CD4-positive, CD25-positive, alpha-beta regulatory T cell (primary cell): ENCODE measurements around the gene APPL1. TPM values are rescaled to one million over a fixed set of nuclear protein-coding genes. Genes with fewer than 3 reads are reported as not detected.

Experiments
- ATAC-seq, 2 donors: fragments of 150-1000 bp; cut with Tn5 transposase; one replicate each; pipeline ENCODE4 v1.10.0; 2021; ENCODE audit warnings: low read depth in 2 of 2, moderate number of reproducible peaks in 2 of 2, moderate library complexity in 1 of 2
- DNase-seq, 3 donors: peaks; one replicate each; pipeline versions ENCODE4 v3.0.0 to v3.0.0-alpha.2; 2012 to 2022; ENCODE audit warnings: mixed read lengths in 1 of 3
- H3K27ac ChIP-seq: one replicate; pipeline ENCODE4 v1.7.0; 2013; ENCODE audit warnings: mild to moderate bottlenecking, low read length; ENCODE audit not compliant: insufficient read depth, poor library complexity, severe bottlenecking
- H3K27me3 ChIP-seq: one replicate; pipeline ENCODE4 v1.7.0; 2013; ENCODE audit warnings: low read length; ENCODE audit not compliant: control insufficient read depth, insufficient read depth
- H3K36me3 ChIP-seq: one replicate; pipeline ENCODE4 v1.7.0; 2013; ENCODE audit warnings: mild to moderate bottlenecking, low read length, moderate library complexity; ENCODE audit not compliant: control insufficient read depth, insufficient read depth
- H3K4me1 ChIP-seq: 2 replicates; pipeline ENCODE4 v1.7.0; 2013; ENCODE audit warnings: mild to moderate bottlenecking, low read length; ENCODE audit not compliant: insufficient read depth, control insufficient read depth, poor library complexity, severe bottlenecking
- H3K4me3 ChIP-seq: one replicate; pipeline ENCODE4 v1.7.0; 2013; ENCODE audit warnings: low read depth, mild to moderate bottlenecking, low read length, moderate library complexity
- H3K9me3 ChIP-seq, 2 experiments: 1 replicate in 1 of 2; 2 replicates in 1 of 2; pipeline ENCODE4 v1.7.0; 2013; ENCODE audit warnings: low read length in 2 of 2, mild to moderate bottlenecking in 1 of 2, moderate library complexity in 1 of 2; ENCODE audit not compliant: control insufficient read depth in 2 of 2
- H3K27ac Mint-ChIP-seq, 3 donors: one replicate each; pipeline ENCODE4 v1.8.0; 2020 to 2022; ENCODE audit warnings: mild to moderate bottlenecking in 3 of 3, mixed read lengths in 3 of 3, moderate library complexity in 2 of 3
- H3K27me3 Mint-ChIP-seq: one replicate; pipeline ENCODE4 v1.8.0; 2022; ENCODE audit warnings: mild to moderate bottlenecking, mixed read lengths
- H3K36me3 Mint-ChIP-seq: one replicate; pipeline ENCODE4 v1.8.0; 2020; ENCODE audit warnings: mixed read lengths
- H3K4me1 Mint-ChIP-seq, 4 donors: one replicate each; pipeline ENCODE4 v1.8.0; 2020 to 2022; ENCODE audit warnings: mixed read lengths in 4 of 4, mild to moderate bottlenecking in 1 of 4
- H3K4me3 Mint-ChIP-seq, 4 donors: one replicate each; pipeline ENCODE4 v1.8.0; 2020 to 2022; ENCODE audit warnings: mild to moderate bottlenecking in 4 of 4, mixed read lengths in 4 of 4, moderate library complexity in 3 of 4
- H3K9me3 Mint-ChIP-seq, 7 donors: one replicate each; pipeline ENCODE4 v1.8.0; 2020 to 2022; ENCODE audit warnings: mixed read lengths in 7 of 7, mild to moderate bottlenecking in 3 of 7, moderate library complexity in 2 of 7
- polyA plus RNA-seq, 4 donors: library from polyadenylated mRNA; unstranded; fragments of 300-500 nt; fragmentation: Illumina TruSeq; gene quantifications; one replicate each; pipeline ENCODE4 v1.2.3, GENCODE V29; 2021
- total RNA-seq: library from RNA; stranded (reverse); gene quantifications from one replicate; pipeline ENCODE4 v1.2.3, GENCODE V29; 2022

Gene APPL1
- total and polyA plus RNA-seq, 5 donors from 2014 or later: 18.4 to 39.5 (median 33.0) TPM

DNA sequence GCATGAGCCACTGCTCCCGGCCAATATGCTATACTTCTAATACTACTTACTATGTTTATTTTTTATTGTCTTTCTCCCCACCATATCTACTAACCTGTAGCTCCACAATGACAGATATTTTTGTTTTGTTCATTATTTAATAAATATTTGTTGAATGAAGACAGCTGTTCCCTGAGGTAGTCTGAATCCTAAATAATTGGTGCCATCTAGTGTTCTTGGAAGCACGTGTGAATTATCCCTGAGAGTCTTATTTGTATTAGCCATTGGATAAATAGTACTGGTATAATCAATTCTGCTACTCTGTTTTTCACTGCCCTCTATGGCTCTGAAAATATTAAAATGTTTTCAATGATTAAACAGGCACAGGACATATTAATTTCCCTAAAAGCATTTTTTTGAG lies 5.6 kb upstream of the APPL1 start:
- Histone ChIP-seq H3K4me1 (peaks cover 1% of the 10 kb centered on the region), H3K27me3 (no peaks in the 10 kb centered on the region), H3K27ac (no peak overlapping the region), H3K36me3 (no peaks in the 10 kb centered on the region), H3K9me3 (no peaks in the 10 kb centered on the region), H3K4me3 (no peak overlapping the region)
- H3K27ac Mint-ChIP-seq: no peak overlapping the region
- H3K36me3 Mint-ChIP-seq: no peaks in the 10 kb centered on the region
- no peak for DNase-seq
- ATAC-seq: no peak
- H3K9me3 Mint-ChIP-seq: no peaks in the 10 kb centered on the region
- peaks cover 28% of the 10 kb centered on the region for H3K27me3 Mint-ChIP-seq
- H3K4me1 Mint-ChIP-seq: peaks cover 0 to 4% (median 2%) of the 10 kb centered on the region in 4 donors
- H3K4me3 Mint-ChIP-seq: no peak overlapping the region

DNA sequence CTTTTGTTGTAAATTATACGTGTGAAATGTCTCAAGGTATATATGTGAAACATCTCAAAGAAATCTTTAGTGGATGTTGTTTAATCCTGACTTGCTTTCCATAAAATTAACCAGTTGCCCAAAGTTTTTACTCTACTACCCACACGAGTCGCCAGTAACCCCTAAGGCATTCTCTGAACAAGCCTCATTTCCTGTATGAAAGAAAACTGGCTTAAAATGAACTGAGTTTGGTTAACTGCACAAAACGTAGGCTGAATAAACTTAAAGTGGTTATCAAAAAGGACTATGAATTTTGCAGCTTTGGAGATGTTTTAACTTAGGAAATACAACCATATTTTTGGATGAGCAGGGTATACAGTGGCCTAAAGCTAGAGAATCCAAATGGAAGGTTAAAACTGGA lies 2.7 kb upstream of the APPL1 start:
- peaks cover 12 to 24% (median 16%) of the 10 kb centered on the region in 4 donors for H3K4me1 Mint-ChIP-seq
- Histone ChIP-seq H3K4me3 (no peak overlapping the region), H3K9me3 (no peaks in the 10 kb centered on the region), H3K36me3 (no peaks in the 10 kb centered on the region), H3K27me3 (no peaks in the 10 kb centered on the region), H3K27ac (no peak overlapping the region), H3K4me1 (peaks cover 22% of the 10 kb centered on the region)
- ATAC-seq (no peak), DNase-seq (no peak)
- H3K9me3 Mint-ChIP-seq: no peaks in the 10 kb centered on the region
- no peak overlapping the region for H3K27ac Mint-ChIP-seq
- peak overlapping the region in 1 of 4 donors; percentile 32 for H3K4me3 Mint-ChIP-seq
- no peaks in the 10 kb centered on the region for H3K36me3 Mint-ChIP-seq
- peaks cover 20% of the 10 kb centered on the region for H3K27me3 Mint-ChIP-seq

DNA sequence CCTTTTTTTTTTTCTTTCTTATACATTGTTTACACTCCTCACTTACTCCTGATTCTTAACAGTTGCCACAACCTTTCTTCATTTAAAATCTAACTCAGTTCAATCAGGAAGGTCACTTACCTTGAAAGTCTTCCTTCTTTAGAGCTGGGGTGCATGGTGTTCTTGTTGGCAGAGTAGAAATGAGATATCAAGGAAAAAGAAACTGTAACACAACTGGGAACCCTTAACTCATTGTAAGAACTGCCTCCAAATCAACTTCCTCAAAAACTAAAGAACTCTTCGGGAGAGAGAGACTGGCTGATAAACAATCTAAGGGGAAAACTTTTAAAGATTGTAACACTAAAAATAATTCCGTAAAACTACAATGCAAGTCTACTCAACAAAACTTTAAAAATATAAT lies 1.4 kb upstream of the APPL1 start:
- H3K4me3 Mint-ChIP-seq: peak overlapping the region in 3 of 4 donors; percentile 63 to 95 (median 76)
- Histone ChIP-seq H3K4me3 (no peak overlapping the region), H3K36me3 (no peaks in the 10 kb centered on the region), H3K27ac (no peak overlapping the region), H3K9me3 (no peaks in the 10 kb centered on the region), H3K4me1 (peaks cover 23% of the 10 kb centered on the region), H3K27me3 (no peaks in the 10 kb centered on the region)
- peaks cover 20% of the 10 kb centered on the region for H3K27me3 Mint-ChIP-seq
- no peaks in the 10 kb centered on the region for H3K36me3 Mint-ChIP-seq
- ATAC-seq (no peak), DNase-seq (no peak)
- H3K27ac Mint-ChIP-seq: peak overlapping the region in 1 of 3 donors; percentile 85
- H3K4me1 Mint-ChIP-seq: peaks cover 15 to 30% (median 17%) of the 10 kb centered on the region in 4 donors
- H3K9me3 Mint-ChIP-seq: no peaks in the 10 kb centered on the region

DNA sequence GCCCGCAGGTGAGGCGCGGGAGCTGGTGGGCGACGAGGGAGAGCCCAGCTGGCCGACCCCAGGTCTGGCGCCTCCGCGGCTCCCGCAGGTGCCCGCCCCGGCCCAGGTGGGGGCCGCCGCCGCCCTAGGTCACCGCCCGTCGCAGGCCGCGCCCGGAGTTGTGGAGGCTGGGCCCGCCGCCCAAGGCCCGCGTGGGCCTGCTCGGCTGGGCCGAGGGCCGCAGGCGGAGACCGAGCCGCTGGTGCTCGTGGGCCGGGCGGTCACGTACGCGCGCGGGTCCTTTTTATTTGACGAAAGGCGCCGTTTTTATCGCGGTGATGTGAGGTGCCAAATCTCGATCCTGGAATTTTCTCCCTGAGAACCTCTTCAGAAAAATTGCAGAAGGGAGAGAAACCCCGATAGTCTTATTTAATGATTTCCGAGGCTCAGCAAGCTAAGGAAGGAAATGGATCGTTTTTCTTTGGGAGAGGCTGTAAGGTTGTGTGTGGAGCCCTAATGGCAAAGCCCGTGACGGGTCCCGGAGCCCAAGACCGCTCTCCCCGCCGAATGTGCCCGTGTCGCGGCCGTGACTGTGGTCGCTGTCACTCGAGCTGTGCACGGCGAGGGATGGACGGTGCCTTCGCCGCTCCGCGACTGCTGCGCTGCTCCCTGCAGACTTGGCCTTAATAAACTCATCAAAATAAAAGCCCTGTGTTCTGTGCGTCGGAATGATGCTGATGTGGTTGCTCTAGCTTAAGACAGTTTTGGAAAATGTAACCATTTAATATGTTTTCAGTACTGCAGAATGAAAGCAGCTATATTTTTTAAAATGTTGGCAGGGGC lies 612 bp downstream of the APPL1 start:
- DNase-seq (peak; percentile 9 to 70 (median 37)), ATAC-seq (peak; percentile 38 to 48)
- H3K4me1 Mint-ChIP-seq: peaks cover 19 to 42% (median 24%) of the 10 kb centered on the region in 4 donors
- peak overlapping the region; percentile 65 to 92 (median 67) for H3K27ac Mint-ChIP-seq
- Histone ChIP-seq H3K27ac (peak overlapping the region; percentile 23), H3K9me3 (no peaks in the 10 kb centered on the region), H3K4me1 (peaks cover 23% of the 10 kb centered on the region), H3K27me3 (no peaks in the 10 kb centered on the region), H3K36me3 (no peaks in the 10 kb centered on the region), H3K4me3 (peak overlapping the region; percentile 85)
- H3K27me3 Mint-ChIP-seq: peaks cover 11% of the 10 kb centered on the region
- peak overlapping the region; percentile 88 to 97 (median 92) for H3K4me3 Mint-ChIP-seq
- H3K9me3 Mint-ChIP-seq: no peaks in the 10 kb centered on the region
- no peaks in the 10 kb centered on the region for H3K36me3 Mint-ChIP-seq

DNA sequence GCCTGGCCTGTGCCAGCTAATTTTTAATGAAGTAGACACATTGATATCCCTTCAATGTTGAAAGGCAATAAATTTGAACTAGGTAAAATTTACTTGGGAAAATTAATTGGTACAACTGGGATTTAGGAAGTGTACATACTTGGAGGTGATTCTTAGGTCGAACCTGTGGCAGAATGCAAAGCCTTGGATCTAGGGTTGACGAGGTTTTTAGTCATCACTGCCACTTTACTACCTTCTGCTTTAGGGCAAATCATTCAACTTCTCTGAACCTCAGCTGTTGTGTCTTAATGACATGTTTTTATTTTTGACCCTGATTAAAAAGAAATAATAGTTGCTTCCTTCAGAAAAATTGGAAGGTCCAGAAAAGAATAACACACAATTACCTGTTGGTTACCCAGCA lies 2.5 kb downstream of the APPL1 start:
- ATAC-seq (no peak), DNase-seq (no peak)
- H3K36me3 ChIP-seq: no peaks in the 10 kb centered on the region
- Mint-ChIP-seq H3K27me3 (no peaks in the 10 kb centered on the region), H3K4me3 (peak overlapping the region in 3 of 4 donors; percentile 52 to 91 (median 88)), H3K27ac (no peak overlapping the region), H3K36me3 (no peaks in the 10 kb centered on the region), H3K9me3 (no peaks in the 10 kb centered on the region), H3K4me1 (peaks cover 19 to 50% (median 30%) of the 10 kb centered on the region in 4 donors)
- no peak overlapping the region for H3K27ac ChIP-seq
- H3K27me3 ChIP-seq: no peaks in the 10 kb centered on the region
- peaks cover 23% of the 10 kb centered on the region for H3K4me1 ChIP-seq
- H3K4me3 ChIP-seq: no peak overlapping the region
- no peaks in the 10 kb centered on the region for H3K9me3 ChIP-seq

DNA sequence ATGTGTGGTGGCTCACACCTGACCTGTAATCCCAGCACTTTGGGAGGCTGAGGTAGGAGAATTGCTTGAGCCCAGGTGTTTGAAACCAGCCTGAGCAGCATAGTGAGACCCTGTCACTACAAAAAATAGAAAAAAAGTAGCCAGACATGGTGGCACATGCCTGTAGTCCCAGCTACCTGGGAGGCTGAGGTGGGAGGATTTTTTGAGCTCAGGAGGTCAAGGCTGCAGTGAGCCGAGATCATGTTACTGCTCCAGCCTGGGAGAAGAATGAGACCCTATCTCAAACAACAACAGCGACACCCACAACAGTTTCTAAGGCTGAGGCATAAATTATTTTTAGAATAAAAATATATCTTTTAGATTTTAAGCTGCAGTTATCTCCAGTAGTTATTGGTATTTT lies 6.3 kb downstream of the APPL1 start:
- Histone ChIP-seq H3K36me3 (peaks cover 18% of the 10 kb centered on the region), H3K27ac (no peak overlapping the region), H3K9me3 (no peaks in the 10 kb centered on the region), H3K4me1 (peaks cover 10% of the 10 kb centered on the region), H3K4me3 (no peak overlapping the region), H3K27me3 (no peaks in the 10 kb centered on the region)
- Mint-ChIP-seq H3K27ac (no peak overlapping the region), H3K27me3 (no peaks in the 10 kb centered on the region), H3K9me3 (no peaks in the 10 kb centered on the region), H3K4me3 (peak overlapping the region in 1 of 4 donors; percentile 65), H3K36me3 (peaks cover 14% of the 10 kb centered on the region), H3K4me1 (peaks cover 17 to 41% (median 29%) of the 10 kb centered on the region in 4 donors)
- ATAC-seq (no peak), DNase-seq (no peak)

DNA sequence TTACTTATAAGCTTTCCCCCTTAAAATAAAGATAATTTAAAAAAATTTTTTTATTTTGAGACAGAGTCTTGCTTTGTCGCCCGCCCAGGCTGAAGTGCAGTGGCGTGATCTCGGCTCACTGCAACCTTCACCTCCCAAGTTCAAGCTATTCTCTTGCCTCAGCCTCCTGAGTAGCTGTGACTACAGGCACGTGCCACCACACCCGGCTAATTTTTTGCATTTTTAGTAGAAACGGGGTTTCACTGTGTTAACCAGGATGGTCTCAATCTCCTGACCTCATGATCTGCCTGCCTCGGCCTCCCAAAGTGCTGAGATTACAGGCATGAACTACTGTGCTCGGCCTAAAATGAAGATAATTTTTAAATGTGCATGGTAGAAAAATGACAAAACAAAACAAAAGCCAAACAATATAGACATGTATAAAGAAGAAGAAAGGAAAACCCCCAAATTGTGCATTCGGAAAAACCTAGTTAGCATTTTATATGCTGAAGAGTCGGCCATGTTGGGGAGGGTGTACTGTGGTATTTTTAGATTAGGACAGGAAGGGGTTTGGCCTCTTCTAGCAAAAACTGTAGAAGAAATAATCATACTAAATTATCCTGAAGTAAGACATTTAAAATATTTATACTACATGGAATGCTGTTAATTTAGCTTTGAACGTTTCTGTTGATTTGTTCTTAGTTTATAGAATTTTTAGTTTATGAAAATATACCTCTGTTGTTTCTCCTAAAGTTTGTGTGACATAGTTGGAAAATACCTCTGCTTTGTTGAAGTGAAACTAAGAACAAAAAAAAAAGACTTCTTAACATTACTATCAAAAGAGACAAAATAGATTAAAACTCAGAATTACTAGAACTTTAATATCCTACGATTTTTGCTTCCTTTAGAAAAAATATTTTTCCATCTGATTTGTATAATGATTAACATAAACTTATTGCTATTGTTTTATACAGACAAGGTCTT lies 7.4 kb downstream of the APPL1 start:
- peaks cover 26% of the 10 kb centered on the region for H3K36me3 ChIP-seq
- no peaks in the 10 kb centered on the region for H3K9me3 ChIP-seq
- no peak for ATAC-seq
- H3K27ac Mint-ChIP-seq: peak overlapping the region in 1 of 3 donors; percentile 80
- no peak for DNase-seq
- no peaks in the 10 kb centered on the region for H3K4me1 ChIP-seq
- no peaks in the 10 kb centered on the region for H3K27me3 ChIP-seq
- peaks cover 10 to 31% (median 22%) of the 10 kb centered on the region in 4 donors for H3K4me1 Mint-ChIP-seq
- peaks cover 22% of the 10 kb centered on the region for H3K36me3 Mint-ChIP-seq
- H3K4me3 ChIP-seq: no peak overlapping the region
- H3K4me3 Mint-ChIP-seq: no peak overlapping the region
- no peaks in the 10 kb centered on the region for H3K9me3 Mint-ChIP-seq
- H3K27me3 Mint-ChIP-seq: no peaks in the 10 kb centered on the region
- H3K27ac ChIP-seq: no peak overlapping the region
